Measurements from ENCODE around the gene GMPR.
"Not testable (repeated sequence)": the region's sequence is repeated elsewhere in the genome, so short reads cannot be mapped to it uniquely, and the experiment has no call there.

GMPR gene

DNA sequence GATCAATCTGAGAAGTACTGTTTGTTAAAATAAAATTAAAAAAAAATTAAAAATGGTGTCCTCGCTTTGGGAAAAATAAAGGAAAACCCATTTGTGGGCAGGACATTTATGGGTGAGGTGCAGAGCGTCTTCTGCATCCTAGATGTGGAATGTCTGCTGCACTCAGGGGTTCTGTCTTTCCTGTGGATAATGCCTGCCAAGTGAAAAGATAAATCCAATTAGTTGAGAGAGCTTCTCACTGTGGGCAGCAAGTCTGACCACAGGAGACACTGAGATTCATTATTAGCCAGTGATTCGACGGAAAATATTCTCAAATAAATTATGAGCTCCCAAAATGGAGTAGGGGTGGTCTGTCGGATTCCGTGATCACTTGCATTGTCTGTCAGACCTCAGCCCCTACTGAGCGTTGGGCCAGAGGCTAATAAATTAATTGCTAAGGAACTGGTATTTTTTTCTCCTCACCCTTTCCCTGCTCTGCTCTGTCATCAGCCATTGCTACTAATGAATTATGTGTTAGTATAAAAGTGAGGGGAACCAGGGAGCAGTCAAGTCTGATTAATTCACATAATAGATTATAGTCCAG, 10.0 kb downstream of the GMPR start:
- no peak for ATAC-seq (ENCODE audit: low read depth)
- no peaks in the 10 kb centered on the region for H3K36me3 Mint-ChIP-seq
- H3K4me3 Mint-ChIP-seq = no peak overlapping the region
- H3K27ac Mint-ChIP-seq = no peak overlapping the region
- H3K27me3 Mint-ChIP-seq = peaks cover 5% of the 10 kb centered on the region
- no peaks in the 10 kb centered on the region for H3K9me3 Mint-ChIP-seq
- no peaks in the 10 kb centered on the region for H3K4me1 Mint-ChIP-seq
- no peak for DNase-seq (ENCODE audit: low spot score in 2 of 2)

DNA sequence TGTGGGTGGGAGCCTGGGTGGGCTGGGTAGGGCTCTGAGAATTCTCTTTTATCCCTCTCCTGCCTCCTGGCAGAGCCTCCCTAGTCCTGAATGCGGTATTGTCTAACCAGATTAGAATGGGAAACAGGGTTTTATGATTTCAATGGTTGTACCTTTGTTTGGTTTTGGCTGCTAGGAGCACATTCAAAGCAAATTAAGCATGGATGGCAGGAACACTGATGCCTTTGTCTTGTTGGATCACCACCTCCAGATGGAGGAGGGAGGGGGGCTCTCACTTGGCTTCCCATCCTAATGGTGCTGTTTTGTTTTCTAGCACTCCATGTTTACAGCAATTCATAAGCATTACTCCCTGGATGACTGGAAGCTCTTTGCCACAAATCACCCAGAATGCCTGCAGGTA, 11.6 kb downstream of the GMPR start:
- ATAC-seq (ENCODE audit: low read depth) = no peak
- H3K36me3 Mint-ChIP-seq = no peaks in the 10 kb centered on the region
- H3K4me1 Mint-ChIP-seq = no peaks in the 10 kb centered on the region
- no peak for DNase-seq (ENCODE audit: low spot score in 2 of 2)
- no peaks in the 10 kb centered on the region for H3K9me3 Mint-ChIP-seq
- peaks cover 8% of the 10 kb centered on the region for H3K27me3 Mint-ChIP-seq
- H3K4me3 Mint-ChIP-seq = no peak overlapping the region
- no peak overlapping the region for H3K27ac Mint-ChIP-seq

DNA sequence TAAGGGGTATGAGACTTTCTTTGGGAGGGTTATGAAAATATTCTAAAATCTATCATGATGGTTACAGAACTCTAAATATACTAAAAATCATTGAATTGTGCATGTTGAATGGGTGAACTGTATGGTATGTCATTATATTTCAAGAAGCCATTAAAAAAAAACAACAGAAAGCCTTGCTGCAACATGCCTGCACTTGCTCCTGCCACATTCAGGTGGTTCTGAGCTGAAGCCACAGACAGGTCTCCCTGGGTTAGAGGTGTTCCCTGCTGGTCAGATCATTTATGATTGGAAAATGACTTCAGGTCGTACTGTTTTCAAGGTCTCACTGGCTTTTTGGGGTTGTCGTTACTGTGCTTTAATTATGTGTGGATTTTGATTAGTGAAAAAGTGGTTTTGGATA, 13.3 kb downstream of the GMPR start:
- H3K4me3 Mint-ChIP-seq = no peak overlapping the region
- ATAC-seq (ENCODE audit: low read depth) = no peak
- H3K36me3 Mint-ChIP-seq = no peaks in the 10 kb centered on the region
- H3K27me3 Mint-ChIP-seq = peaks cover 4% of the 10 kb centered on the region
- no peak for DNase-seq (ENCODE audit: low spot score in 2 of 2)
- no peaks in the 10 kb centered on the region for H3K9me3 Mint-ChIP-seq
- H3K27ac Mint-ChIP-seq = no peak overlapping the region
- H3K4me1 Mint-ChIP-seq = no peaks in the 10 kb centered on the region

DNA sequence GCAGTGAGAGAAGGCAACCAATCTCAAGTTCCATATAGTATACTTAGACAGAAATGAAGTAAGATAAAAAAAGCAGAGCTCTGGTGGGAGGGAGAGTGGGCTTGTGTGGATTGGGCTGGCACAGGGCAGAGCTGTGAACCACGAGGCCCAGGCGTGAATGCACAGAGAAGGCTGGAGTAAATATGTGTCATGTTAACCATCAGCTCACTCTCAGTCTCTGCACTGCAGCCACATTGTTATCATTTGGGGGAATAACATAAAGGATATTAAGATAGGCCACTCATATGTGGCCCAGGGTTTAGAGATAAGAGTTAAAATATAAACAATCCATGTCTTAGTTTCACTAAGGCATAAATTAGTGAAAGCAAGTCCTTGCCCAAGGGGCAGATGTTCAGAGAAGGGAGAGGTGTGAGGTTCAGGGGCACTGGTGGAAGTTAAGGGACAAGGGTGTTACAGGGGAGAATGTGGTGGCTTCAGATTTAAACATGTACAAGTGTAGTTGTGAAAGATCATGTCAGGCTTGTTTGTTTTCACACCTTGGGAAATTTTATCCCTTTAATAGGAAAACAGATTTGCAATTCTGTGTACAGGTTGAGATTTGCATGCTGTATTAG, 14.4 kb downstream of the GMPR start:
- H3K9me3 Mint-ChIP-seq = peaks cover 1% of the 10 kb centered on the region
- no peak for ATAC-seq (ENCODE audit: low read depth)
- H3K27me3 Mint-ChIP-seq = peaks cover 4% of the 10 kb centered on the region
- H3K36me3 Mint-ChIP-seq = no peaks in the 10 kb centered on the region
- no peak overlapping the region for H3K27ac Mint-ChIP-seq
- H3K4me3 Mint-ChIP-seq = no peak overlapping the region
- DNase-seq (ENCODE audit: low spot score in 2 of 2) = no peak
- no peaks in the 10 kb centered on the region for H3K4me1 Mint-ChIP-seq

DNA sequence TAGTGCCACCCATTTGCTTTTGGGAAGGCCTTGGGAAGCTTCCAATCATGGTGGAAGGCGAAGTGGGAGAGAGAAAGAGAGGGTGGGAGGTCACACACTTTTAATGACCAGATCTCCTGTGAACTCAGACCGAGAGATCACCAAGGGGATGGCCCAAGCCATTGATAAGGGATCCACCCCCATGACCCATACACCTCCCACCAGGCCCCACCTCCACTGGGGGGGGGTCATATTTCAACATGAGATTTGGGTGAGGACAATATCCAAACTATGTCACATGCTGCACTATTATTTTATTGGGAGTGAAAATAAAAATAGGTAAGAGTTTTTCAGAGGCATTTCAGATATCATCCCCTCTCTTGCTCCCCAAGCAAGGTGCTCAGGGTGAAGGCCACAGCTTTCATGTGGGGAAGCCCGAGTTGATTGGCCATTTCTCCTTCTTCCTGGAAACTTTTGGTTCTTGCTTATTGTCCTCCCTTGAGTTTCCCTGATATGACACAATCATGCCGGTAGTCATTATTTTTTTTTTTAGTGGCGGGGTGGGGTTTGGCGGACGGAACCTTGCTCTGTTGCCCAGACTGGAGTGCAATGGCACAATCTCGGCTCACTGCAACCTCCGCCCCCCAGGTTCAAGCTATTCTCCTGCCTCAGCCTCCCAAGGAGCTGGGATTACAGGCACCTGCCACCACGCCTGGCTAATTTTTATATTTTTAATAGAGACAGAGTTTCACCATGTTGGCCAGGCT, 15.2 kb downstream of the GMPR start:
- Mint-ChIP-seq H3K36me3 (no peaks in the 10 kb centered on the region), H3K4me1 (no peaks in the 10 kb centered on the region), H3K27ac (no peak overlapping the region), H3K27me3 (peaks cover 5% of the 10 kb centered on the region), H3K9me3 (peaks cover 1% of the 10 kb centered on the region), H3K4me3 (no peak overlapping the region)
- no peak for ATAC-seq (ENCODE audit: low read depth)
- no peak for DNase-seq (ENCODE audit: low spot score in 2 of 2)

DNA sequence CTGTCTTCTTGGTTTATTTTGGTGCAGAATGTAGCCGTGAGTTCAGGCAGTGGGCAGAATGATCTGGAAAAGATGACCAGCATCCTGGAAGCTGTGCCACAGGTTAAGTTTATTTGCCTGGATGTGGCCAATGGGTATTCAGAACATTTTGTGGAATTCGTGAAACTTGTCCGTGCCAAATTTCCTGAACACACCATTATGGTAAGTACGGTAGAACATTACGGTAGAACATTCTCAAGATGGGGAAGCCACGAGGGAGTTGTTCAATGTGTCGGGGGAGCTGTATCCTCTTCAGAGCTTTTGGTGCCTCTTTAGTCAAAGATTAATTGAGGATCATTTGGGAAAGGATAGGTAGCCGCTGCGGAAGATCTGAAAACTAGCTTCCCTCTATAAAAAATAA, 16.1 kb downstream of the GMPR start:
- no peak for DNase-seq (ENCODE audit: low spot score in 2 of 2)
- Mint-ChIP-seq H3K27ac (no peak overlapping the region), H3K4me3 (no peak overlapping the region), H3K27me3 (peaks cover 5% of the 10 kb centered on the region), H3K4me1 (no peaks in the 10 kb centered on the region), H3K9me3 (peaks cover 1% of the 10 kb centered on the region), H3K36me3 (no peaks in the 10 kb centered on the region)
- ATAC-seq (ENCODE audit: low read depth) = no peak

DNA sequence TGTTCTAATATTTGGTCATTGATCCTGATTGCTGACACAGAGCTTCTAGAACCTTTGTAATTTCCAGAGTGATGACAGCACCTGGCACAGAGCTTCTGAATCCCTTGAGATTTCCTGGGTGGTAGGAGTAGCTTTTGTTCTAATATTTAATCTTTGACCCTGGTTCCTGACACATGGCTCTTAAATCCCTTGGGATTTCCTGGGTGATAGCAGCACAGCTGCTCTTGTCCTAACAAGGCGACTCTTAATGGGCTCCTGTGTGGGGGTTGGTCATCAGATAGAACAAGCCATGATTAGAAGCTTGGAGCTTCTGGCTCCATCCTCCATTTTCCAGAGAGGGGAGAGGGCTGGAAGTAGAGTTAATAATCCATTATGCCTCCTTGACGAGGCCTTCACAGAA, 18.4 kb downstream of the GMPR start:
- Mint-ChIP-seq H3K27ac (no peak overlapping the region), H3K27me3 (peaks cover 5% of the 10 kb centered on the region), H3K4me1 (no peaks in the 10 kb centered on the region), H3K9me3 (peaks cover 1% of the 10 kb centered on the region), H3K36me3 (no peaks in the 10 kb centered on the region), H3K4me3 (no peak overlapping the region)
- ATAC-seq (ENCODE audit: low read depth) (no peak), DNase-seq (ENCODE audit: low spot score in 2 of 2) (no peak)

DNA sequence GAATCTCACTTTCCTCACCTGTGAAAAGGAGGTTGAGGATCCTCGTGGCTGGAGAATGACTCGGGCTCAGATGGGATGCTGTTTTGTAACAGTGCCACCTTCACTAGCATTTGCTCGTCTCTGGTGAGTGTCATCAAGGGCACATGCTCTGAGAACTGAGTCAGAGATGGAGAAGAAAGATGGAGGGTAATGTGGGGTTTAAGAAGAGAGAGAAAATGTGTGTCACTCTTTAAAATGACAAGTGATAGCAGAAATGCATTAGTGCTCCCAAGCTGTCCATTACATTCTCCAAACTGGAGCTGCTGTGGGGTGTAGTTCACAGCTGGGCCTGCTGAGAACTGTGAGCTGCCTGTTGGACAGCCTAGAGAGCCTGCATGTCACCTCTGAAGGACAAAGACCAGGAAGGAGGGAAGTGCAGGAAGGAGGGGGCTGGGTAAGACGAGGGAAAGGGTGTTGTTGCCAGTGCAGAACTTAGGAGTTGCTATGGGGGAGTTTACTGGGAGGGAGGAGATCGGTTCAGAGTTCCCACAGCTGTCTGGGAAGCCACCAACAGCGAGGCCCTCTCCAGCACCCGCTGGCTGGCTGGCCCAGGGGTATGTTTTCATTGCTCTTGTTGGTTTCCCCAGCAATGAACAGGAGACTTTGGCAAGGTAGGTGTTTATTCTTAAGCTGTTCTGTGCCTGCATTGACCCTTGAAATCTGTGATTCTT, 19.8 kb downstream of the GMPR start:
- H3K36me3 Mint-ChIP-seq = no peaks in the 10 kb centered on the region
- DNase-seq (ENCODE audit: low spot score in 2 of 2) (no peak), ATAC-seq (ENCODE audit: low read depth) (no peak)
- H3K9me3 Mint-ChIP-seq = peaks cover 1% of the 10 kb centered on the region
- H3K27ac Mint-ChIP-seq = no peak overlapping the region
- peaks cover 7% of the 10 kb centered on the region for H3K27me3 Mint-ChIP-seq
- H3K4me3 Mint-ChIP-seq = no peak overlapping the region
- no peaks in the 10 kb centered on the region for H3K4me1 Mint-ChIP-seq

DNA sequence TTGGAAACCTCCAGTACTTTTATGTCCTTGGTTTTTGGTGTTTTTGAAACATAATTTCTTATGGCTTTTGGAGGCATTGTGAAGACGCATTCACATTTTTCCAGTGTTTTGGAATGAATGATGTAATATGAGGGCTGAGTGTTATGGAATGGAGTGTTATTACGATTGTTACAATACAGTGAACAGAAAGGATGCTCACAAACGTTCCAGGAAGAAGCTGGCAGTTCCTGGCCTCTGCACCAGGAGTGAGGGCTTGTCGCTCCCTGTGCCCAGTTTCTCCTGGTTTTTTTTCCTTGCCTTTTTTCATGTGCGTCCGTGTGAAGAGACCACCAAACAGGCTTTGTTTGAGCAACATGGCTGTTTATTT, 20.3 kb downstream of the GMPR start:
- H3K9me3 Mint-ChIP-seq = peaks cover 1% of the 10 kb centered on the region
- no peak for DNase-seq (ENCODE audit: low spot score in 2 of 2)
- no peaks in the 10 kb centered on the region for H3K4me1 Mint-ChIP-seq
- H3K27me3 Mint-ChIP-seq = peaks cover 12% of the 10 kb centered on the region
- no peak overlapping the region for H3K27ac Mint-ChIP-seq
- ATAC-seq (ENCODE audit: low read depth) = no peak
- no peaks in the 10 kb centered on the region for H3K36me3 Mint-ChIP-seq
- no peak overlapping the region for H3K4me3 Mint-ChIP-seq

DNA sequence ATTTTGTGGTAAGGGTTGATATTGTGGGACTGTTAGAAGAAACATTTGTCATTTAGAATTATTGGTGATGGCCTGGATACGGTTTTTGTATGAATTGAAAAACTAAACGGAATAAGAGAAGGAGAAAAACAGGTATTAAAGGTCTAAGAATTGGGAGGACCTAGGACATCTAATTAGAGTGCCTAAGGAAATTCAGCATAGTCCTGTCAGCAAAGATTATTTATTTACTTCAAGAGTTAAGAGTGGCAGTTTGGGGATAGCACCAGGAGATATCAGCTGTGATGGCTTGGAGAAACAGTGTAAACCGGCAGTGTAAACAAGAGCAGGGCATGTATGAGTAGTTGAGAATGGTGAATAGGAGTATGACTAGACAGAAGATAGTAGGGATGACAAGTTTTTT, 21.2 kb downstream of the GMPR start:
- H3K4me1 Mint-ChIP-seq; H3K4me3 Mint-ChIP-seq; H3K27me3 Mint-ChIP-seq; H3K27ac Mint-ChIP-seq; H3K9me3 Mint-ChIP-seq; H3K36me3 Mint-ChIP-seq; ATAC-seq (ENCODE audit: low read depth); DNase-seq (ENCODE audit: low spot score in 2 of 2): not testable (repeated sequence)

DNA sequence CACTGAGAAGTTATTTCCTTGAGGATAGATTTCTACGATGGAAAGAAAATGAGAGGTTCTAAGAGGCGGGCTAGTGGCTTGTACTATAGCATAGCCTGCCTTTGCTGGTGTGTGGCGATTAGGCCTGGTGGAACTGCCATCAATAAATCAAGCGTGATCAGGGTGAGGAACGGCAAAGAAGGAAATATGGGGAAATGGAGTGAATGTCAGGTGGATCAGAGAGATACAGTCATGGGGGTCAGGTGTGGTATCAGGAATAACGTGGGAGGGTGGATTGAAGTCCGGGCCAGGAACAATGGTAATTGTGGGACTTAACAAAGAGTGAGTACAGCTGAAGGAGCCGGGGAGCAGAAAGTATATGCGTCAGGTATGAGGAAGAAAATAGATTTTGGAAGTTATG, 22.2 kb downstream of the GMPR start:
- not testable (repeated sequence) for DNase-seq (ENCODE audit: low spot score in 2 of 2); H3K4me3 Mint-ChIP-seq; ATAC-seq (ENCODE audit: low read depth); H3K27me3 Mint-ChIP-seq; H3K36me3 Mint-ChIP-seq; H3K4me1 Mint-ChIP-seq; H3K9me3 Mint-ChIP-seq; H3K27ac Mint-ChIP-seq

DNA sequence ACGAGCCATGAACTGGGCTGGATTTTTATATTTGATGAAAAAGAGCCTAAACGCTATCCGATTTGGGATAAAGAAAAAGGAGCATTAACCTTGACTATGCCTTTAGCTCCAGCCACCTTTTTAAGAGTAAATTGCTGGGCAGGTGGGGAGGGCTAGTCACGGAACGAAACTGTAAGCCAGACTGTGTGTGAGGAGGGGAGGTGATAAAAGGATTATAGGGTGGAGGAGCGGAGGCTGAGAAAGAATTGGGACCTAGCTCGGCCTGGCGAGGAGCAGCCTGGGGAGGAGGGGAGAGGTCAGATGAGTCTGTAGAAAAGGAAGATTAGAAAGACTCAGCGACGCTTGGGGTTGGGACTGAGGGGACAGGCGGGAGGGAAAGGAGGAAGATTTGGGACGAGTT, 24.4 kb downstream of the GMPR start:
- H3K27ac Mint-ChIP-seq; H3K4me1 Mint-ChIP-seq; H3K9me3 Mint-ChIP-seq; ATAC-seq (ENCODE audit: low read depth); H3K36me3 Mint-ChIP-seq; H3K4me3 Mint-ChIP-seq; H3K27me3 Mint-ChIP-seq; DNase-seq (ENCODE audit: low spot score in 2 of 2): not testable (repeated sequence)

DNA sequence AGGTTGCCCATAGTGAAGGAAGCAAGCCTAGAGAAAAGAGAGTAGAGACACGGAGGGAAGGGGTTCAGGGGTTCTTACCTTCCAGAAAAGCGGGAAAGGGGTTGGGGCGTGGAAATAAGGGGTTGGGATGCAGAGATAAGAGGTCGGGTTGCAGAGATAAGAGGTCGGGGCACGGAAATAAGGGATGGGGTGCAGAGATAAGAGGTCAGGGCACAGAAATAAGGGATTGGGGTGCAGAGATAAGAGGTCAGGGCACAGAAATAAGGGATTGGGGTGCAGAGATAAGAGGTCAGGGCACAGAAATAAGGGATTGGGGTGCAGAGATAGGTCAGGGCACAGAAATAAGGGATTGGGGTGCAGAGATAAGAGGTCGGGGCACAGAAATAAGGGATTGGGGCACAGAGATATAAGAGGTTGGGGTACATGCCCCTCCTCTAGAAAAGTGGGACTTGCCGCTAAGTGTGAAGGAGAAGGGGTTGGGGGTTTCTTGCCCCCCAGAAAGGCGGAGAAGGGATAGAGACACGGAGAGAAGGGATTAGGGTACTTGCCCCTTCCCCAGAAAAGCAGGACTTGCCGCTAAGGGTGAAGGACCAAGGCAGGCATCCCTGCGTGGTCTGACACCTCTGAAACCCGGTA, 25.2 kb downstream of the GMPR start:
- not testable (repeated sequence) for H3K4me1 Mint-ChIP-seq; ATAC-seq (ENCODE audit: low read depth); H3K36me3 Mint-ChIP-seq; H3K9me3 Mint-ChIP-seq; H3K4me3 Mint-ChIP-seq; H3K27ac Mint-ChIP-seq; H3K27me3 Mint-ChIP-seq; DNase-seq (ENCODE audit: low spot score in 2 of 2)

DNA sequence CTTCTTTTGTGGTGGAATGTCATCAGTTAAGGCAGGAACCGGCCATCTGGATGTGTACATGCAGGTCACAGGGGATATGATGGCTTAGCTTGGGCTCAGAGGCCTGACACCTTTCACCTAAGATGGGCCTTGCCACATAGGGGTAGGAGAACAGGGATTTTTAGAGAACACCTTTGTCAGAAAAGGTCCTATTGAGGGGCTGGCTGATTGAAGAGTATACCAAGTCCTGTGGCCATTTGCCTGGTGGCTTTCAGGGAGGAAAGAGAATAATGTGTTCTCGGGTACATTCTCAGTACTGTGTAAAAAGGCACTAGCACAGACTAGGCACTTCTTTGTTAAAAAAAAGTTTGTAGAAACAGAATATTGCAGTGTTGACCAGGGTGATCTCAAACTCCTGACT, 26.4 kb downstream of the GMPR start:
- no peak for ATAC-seq (ENCODE audit: low read depth)
- no peaks in the 10 kb centered on the region for H3K9me3 Mint-ChIP-seq
- no peak for DNase-seq (ENCODE audit: low spot score in 2 of 2)
- no peak overlapping the region for H3K27ac Mint-ChIP-seq
- H3K4me3 Mint-ChIP-seq = no peak overlapping the region
- no peaks in the 10 kb centered on the region for H3K36me3 Mint-ChIP-seq
- H3K27me3 Mint-ChIP-seq = peaks cover 8% of the 10 kb centered on the region
- H3K4me1 Mint-ChIP-seq = no peaks in the 10 kb centered on the region
